NCI-H2081 treated with DMSO at 0.1 percent for 48 hours (cell line): ENCODE measurements around the gene MRI1.

Experiments
- DNase-seq: peaks from one replicate; lab custom pipeline; 2025; lab: John Stamatoyannopoulos, UW

MRI1 gene

DNA sequence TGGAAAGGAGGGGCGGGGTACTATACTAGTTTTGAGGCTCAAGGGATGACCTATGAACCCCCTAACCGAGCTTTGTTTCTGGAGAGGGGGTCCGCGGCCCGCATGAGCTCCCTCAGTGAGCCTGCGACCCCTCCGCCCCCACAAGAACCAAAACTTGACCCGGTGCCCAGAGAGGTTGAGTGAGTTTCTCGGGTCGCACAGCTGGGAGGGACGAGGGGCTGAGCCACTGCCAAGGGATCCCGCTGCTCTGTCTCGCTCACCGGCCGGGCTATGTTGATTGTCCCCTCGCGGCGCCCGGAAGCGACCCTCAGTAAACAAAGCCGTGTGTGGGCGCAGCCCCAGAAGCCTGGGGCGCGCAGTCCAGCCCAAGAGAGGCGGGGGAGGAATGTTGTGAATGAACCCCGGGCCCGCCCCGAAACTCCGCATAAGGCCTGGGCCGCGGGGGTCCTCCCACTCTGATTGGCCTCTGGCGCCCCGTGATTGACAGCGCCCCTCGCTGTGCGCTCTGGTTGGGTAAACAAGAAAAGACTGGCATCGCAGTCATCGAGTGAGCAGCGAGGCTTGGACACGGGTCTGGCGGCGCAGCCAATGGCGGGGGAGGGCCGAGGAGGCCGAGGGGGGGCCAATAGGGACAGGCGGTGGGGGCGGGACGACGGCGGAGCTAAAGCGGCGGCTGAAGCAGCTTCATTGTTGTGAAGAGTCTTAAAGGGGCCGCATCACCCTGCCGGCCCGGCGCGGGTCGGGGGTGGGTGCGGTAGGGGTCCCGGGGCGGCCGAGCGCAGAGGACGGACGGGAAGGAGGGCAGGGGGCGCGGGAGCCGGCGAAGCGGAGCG lies 30.7 kb downstream of the MRI1 start, which contains the start of gene ZSWIM4:
Gene ZSWIM4, plus strand, starts transcription at position 687 of the 833 bp plus-strand sequence. CDS start 206 bp downstream, outside the sequence.
- DNase-seq: peak; percentile 95

DNA sequence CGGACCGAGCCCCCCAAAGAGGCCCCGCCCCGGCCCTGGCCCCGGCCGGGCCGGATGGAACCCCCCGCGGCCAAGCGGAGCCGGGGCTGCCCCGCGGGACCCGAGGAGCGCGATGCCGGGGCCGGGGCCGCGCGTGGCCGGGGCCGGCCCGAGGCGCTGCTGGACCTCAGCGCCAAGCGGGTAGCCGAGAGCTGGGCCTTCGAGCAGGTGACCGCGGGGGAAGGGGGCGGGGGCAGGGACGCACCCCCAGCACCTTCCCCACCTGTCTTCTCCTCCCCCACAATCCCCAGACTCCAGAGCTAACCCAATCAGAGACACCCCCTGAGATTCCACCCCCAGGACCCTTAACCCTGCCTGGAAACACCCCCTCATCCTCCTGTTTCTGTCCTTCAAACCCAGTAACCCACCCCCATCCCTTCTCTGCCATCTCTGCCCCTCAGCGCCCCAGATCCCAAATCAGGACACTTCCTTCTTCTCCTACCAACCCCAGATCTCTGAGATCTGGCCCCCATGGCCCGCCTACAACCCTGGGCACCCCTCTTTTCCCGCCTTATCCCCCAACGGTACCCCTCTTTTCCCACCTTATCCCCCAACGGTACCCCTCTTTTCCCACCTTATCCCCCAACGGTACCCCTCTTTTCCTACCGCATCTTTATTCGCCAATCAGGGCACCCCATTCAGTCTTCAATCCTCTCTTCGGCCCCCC lies 31.4 kb downstream of the MRI1 start:
- DNase-seq: no peak

DNA sequence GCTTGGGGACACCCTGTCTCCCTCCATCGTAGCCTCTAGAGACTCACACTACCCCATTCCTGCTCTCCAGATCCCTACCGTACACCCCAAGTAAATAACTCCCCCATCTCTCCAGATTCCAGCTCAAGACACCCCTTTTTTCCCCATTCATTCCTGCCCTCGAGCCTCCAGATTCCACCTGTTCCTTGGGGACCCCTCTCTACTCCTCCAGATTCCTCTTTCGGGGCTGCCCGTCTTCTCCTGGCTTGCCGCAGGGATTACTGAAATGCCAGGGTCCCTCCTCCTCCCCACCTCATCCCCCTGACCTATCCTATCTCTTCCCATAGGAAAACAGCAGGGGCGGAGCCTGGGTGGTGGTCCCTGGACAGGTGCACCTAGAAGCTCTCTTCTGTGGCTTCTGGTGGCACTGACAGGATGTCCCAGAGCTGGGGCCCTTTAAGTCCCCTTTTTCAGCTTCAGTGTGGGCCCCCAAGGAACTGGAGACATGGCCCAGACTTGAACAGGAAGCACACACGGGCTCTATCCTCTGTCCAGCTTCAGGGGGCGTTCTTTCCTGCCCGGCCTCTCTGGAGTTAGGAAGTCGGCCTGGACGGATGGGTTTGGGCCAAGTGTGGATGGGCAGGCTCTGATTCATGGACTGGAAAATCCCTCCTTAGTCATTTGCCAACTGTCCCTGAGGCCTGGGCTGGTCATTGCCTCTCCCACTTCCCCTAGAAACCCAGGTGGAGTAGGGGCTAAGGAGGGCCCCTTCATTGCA lies 32.2 kb downstream of the MRI1 start:
- DNase-seq: no peak

DNA sequence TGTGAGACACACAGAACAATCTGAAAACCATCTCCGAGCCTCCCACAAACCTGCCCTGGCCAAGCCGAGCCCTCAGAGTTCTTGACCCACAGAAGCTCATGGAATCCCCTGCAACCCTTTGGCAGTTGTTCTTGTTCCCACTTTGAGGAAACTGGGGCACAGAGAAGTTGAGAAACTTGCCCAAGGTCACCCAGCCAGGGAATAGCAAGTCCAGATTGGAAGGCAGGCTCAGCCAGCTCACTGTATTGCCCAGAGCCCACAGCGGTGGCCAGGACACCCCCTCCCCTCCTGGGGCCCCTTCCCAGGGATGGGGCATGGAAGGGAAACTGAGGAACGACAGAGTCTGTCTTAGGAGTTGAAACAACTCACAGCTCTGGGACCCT lies 32.7 kb downstream of the MRI1 start:
- DNase-seq: no peak

DNA sequence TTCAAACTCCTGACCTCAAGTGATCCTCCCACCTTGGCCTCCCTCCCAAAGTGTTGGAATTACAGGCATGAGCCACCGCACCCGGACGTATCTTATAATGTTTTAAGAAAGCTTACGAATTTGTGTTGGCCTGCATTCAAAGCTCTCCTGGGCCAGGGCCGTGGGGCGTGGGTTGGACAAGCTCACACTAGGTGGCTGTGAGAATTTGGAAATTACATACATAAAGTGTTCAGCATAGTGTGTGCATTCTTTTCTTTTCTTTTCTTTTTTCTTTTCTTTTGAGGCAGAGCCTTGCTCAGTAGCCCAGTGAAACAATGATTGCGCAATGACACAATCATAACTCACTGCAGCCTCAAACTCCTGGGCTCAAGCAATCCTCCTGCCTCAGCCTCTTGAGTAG lies 33.5 kb downstream of the MRI1 start:
- no peak for DNase-seq

DNA sequence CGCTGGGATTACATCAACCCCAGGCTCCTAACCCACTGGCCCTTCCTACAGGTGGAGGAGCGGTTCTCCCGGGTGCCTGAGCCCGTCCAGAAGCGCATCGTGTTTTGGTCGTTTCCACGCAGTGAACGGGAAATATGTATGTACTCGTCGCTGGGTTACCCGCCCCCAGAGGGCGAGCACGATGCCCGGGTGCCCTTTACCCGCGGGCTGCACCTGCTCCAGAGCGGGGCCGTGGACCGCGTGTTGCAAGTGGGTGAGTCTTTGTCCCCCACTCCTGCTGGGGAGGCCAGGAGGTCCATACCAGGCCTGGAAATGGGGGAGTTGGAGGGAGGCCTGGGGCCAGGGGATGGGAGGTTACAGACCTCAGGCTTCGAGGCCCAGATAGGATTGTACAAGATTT lies 35.3 kb downstream of the MRI1 start:
- no peak for DNase-seq

DNA sequence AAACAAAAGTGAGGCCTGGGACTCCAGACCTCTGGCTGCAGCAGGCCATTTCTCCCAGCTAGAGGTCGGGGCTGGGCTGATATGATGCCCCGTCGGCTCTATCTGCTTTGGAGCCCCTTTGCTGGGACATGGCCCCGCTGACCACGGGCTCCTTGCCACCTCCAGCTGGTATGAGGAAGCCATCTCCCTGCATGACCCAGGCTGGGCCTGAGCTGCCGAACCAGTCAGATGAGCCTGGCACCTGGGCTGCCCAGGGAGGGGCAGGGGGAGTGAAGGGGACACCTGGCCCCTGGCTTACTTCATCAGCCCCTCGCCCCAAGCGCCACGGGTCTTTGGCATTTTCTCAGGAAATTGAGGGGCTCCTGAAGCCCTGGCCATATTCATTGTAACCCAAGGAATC lies 38.7 kb downstream of the MRI1 start:
- DNase-seq: no peak

DNA sequence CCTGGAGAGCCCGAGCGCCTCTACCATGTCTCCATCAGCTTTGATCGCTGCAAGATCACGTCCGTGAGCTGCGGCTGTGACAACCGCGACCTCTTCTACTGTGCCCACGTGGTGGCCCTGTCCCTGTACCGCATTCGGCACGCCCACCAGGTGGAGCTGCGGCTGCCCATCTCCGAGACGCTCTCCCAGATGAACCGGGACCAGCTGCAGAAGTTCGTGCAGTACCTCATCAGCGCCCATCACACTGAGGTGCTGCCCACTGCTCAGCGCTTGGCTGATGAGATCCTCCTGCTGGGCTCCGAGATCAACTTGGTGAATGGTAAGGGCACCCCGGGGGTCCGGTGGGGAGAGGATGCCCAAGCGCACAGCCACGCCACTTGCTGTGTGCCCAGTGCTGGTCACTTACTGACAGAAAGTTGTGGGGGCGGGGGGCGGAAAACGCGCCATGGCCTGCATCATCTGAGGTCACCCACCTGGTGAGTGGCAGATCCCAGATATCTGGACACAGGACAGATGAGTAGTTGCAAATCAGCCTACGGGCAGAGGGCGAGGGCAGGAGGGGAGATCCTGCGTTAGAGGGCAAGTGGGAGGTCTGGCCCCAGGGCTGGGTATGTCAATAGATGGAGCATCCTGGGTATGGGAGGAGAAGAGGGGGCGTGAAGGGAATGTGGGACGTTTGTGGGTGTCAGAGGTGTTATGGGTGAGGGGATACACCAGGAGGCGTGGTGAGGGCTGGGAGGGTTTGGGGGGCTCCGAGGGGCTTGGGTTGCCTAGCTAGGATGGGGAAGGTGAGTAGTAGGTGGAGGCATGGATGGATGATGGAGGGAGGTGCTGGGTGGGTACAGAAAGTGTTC lies 40.7 kb downstream of the MRI1 start:
- DNase-seq: no peak

DNA sequence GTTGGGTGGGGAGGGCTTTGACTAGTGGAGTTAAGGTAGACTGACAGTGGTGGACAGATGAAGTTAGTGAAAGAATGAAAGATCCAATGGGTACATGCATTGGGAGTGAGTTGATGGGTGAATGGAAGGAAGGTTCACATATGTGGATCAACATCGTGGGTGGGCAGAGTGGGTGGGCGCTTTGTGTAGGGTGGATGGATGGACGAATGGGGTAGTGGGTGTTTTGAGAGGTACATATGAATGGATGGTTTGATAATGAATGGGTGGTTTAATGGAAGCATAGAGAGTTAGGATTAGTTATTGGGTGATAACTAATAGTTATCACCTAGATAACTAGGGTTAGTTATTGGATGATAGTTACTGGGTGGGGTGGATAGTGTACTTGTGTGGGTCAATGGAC lies 42.4 kb downstream of the MRI1 start:
- DNase-seq: no peak

DNA sequence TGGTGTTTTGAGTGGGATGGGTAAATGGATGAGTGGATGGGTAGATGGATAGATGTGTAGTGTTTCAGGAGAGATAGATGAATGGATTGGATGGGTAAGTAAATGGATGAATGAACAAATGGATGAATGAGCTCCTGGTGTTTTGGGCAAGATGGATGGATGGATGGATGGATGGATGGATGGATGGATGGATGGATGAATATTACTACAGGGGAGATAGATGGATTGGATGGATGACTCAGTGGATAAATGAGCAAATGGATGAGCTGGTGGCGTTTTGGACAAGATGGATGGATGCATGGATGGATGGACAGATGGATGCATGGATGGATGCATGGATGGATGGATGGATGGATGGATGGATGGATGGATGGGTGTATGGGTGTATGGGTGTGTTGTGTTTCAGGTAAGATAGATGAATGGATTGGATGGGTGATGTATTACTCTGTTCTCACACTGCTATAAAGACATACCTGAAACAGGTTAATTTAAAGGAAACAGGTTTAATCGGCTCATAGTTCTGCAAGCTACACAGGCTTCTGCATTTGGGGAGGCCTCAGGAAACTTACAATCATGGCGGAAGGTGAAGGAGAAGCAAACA lies 43.2 kb downstream of the MRI1 start:
- DNase-seq: no peak

DNA sequence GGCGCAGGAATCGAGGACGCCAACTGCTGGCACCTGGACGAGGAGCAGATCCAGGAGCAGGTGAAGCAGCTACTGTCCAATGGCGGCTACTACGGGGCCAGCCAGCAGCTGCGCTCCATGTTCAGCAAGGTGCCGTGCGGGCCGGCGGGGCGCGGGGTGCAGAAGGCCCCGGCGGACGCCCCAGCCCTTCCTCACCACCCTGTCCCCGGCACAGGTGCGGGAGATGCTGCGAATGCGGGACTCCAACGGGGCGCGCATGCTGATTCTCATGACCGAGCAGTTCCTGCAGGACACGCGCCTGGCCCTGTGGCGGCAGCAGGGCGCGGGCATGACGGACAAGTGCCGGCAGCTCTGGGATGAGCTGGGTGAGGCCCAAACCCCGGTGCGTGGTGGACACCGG lies 44.5 kb downstream of the MRI1 start:
- DNase-seq: no peak

DNA sequence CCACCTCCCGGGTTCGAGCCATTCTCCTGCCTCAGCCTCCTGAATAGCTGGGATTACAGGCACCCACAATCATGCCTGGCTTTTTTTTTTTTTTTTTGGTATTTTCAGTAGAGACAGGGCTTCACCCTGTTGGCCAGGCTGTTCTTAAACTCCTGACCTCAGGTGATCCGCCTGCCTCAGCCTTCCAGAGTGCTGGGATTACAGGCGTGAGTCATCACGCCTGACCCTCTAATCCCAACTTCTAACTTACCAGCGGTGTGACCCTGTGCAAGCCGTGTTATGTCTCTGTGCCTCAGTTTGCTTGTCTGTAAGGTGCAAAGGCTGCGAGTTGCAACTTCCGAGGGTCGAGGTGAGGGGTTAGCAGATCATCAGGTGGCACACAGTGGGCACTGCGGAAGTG lies 48.2 kb downstream of the MRI1 start:
- no peak for DNase-seq

DNA sequence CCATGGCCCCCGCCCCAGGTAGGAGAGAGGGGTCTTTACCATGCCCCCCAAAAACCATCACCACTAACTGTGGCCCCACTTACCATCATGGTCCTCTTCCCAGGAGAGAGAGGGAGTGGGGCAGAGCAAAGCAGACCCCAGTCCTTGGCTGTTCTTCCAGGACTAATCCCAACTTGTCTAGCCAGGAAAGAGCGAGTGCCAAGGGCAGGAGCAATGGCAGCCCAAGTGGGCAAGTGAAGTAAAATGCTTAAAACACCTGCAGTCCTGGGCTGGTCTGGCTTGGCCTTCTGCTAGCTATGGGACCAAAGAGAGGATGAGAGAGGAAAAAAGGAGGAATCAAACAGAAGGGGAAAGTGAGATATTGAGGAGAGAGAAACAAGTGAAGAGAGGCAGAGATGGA lies 48.8 kb downstream of the MRI1 start:
- DNase-seq: no peak

DNA sequence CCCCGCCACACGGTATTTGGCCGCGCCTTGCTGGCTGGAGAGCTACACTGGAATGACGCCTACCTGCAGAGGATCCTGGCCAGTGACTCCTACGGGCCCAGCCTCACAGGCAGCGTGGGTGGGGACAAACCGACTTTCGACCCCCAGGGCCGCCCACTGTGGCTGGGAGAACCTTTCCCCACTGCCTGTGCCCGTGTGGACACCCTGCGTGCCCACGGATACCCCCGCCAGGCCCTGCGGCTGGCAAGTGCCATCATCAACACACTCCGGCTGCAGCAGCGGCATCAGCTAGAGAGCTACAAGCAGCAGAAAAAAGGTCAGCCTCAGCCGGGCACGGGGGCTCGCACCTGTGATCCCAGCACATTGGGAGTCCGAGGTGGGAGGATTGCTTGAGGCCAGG lies 50.2 kb downstream of the MRI1 start:
- no peak for DNase-seq

DNA sequence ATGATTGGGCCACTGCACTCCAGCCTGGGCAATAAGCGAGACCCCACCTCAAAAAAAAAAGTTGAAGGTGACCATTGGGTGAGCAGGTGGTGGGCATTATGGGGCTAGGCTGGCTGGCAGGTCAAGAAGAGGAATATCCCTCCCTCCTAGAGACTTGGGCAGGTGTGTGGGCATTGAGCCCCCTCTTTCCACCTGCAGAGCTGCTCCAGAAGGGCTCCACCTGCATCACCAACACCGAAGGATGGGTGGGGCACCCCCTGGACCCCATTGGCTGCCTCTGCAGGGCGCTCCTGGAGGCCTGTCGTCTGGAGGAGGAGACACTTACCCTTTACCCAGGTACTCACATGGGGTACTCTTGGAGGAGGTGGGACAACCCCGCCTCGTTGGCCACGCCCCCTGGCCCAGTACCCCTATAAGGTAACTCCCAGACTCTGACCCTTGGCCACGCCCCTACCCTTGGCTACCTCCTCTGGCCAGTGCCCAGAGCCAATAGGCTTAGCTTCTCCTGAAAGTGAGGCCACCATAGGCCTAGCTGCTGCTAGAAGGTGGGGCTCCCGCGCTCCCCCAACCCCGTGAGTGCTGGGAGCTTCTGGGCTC lies 52.8 kb downstream of the MRI1 start:
- peak; percentile 6 for DNase-seq

DNA sequence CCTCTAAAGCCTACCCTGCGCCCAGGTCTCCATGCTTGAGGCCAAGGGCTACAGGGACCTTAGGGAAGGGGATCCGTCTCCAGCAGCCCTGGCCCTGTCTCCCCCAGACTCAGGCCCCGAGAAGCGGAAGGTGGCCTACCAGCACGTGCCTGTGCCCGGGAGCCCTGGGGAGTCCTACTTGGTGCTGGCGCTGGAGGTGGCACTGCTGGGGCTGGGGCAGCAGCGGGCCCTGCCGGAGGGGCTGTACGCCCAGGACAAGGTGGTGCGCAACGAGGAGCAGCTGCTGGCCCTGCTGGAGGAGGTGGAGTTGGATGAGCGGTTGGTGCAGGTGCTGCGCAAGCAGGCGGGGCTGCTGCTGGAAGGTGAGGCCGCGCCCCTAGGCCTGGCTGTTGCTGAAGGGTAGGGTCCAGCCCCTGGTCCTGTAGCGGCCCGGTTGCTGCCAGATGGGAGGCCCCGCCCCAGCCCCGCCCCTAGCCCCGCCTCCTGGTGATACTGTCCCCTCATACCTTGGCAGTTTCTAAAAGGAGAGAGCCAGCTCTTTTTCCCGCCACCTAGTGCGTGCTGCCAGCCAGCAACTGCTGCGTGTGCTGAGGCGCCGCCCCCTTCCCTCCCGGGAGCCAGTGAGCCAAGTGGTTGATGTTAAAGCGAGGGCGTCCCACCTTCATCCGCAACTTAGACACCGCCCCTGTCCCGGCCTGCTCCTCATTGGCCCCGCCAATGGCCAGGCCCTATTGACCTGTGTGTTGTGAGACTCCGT lies 53.5 kb downstream of the MRI1 start:
- peak; percentile 74 for DNase-seq

DNA sequence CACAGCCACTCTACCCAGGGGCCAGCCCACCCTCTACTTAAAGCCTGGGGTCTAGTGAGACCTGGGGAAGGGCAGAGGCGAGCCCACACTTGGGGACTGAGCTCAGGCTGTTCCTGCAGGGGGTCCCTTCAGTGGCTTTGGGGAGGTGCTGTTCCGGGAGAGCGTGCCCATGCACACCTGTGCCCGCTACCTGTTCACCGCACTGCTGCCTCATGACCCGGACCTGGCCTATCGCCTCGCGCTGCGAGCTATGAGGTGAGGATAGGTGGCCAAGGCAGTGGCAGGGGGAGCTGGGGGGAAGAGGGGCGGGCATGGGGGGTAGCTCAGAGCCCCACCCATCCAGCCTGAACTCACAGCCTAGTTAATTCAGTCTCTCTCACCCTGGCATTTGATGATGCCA lies 54.9 kb downstream of the MRI1 start:
- no peak for DNase-seq

DNA sequence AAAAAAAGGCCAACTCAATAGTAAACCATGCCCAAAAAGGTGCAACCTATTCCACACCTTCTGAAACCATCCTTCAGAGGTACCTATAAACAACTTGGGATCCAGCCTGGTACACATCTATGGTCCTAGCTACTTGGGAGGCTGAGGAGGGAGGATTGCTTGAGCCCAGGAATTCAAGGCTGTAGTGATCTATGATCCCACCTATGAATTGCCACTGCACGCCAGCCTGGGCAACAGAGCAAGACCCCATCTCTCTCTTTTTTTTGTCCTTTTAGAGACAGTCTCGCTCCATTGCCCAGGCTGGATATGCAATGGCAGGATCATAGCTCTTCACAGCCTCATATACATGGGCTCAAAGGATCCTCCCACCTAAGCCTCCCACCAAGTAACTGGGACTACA lies 57.0 kb downstream of the MRI1 start:
- no peak for DNase-seq

DNA sequence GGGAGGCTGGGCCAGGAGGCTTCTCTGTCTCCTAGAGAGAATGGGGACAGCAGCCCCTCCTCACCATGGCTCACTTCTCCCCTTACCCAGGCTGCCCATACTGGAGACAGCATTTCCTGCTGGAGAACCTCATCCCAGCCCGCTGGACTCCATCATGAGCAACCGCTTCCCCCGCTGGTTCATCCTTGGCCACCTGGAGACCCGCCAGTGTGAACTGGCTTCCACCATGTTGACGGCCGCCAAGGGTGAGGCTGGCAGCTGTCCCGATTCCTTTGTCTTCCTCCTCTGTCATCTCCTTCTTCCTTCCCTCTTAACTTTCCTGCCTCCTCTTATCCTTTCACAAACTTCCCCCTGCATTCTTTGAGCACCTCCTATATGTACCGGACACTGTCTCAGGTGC lies 58.9 kb downstream of the MRI1 start:
- no peak for DNase-seq
